HepG2 (cell line): Measurements from ENCODE around the gene AMDHD1. TPM values are rescaled to one million over a fixed set of nuclear protein-coding genes. Genes with fewer than 3 reads are reported as not detected.

ENCODE experiments used
- ATF4 ChIP-seq, 2 experiments: fragments of 450-650 bp in 1 of 2; sonication (generic) in 1 of 2; formaldehyde crosslinking; IDR thresholded peaks; 2 replicates each; pipeline versions ENCODE4 v1.5.0 to v1.8.0; 2020 to 2022; ENCODE audit warnings: mild to moderate bottlenecking in 1 of 2, missing genetic modification reagents in 1 of 2
- FUBP1 ChIP-seq: sonication (generic); formaldehyde crosslinking; IDR thresholded peaks from 2 replicates; pipeline ENCODE4 v1.5.1; 2020; ENCODE audit warnings: missing genetic modification reagents, mild to moderate bottlenecking, borderline replicate concordance
- GABPA ChIP-seq, 2 experiments: IDR thresholded peaks; 2 replicates each; pipeline ENCODE4 v1.6.1; 2011 to 2016; ENCODE audit warnings: low read depth in 2 of 2, low read length in 1 of 2, missing biosample characterization in 1 of 2, missing genetic modification characterization in 1 of 2
- MAZ ChIP-seq, 2 experiments: sonication (generic) in 1 of 2; formaldehyde crosslinking in 1 of 2; IDR thresholded peaks; 2 replicates each; pipeline versions ENCODE4 v1.5.0 to v1.6.1; 2012 to 2020; ENCODE audit warnings: low read depth in 2 of 2, mild to moderate bottlenecking in 2 of 2, borderline replicate concordance in 1 of 2, improper control_type of control experiment in 1 of 2, low read length in 1 of 2, missing genetic modification reagents in 1 of 2, moderate library complexity in 1 of 2
- MED1 ChIP-seq: sonication (generic); formaldehyde crosslinking; IDR thresholded peaks from 2 replicates; pipeline ENCODE4 v1.4.0; 2020; ENCODE audit warnings: missing genetic modification reagents
- MYC ChIP-seq: sonication (generic); formaldehyde crosslinking; IDR thresholded peaks from 2 replicates; pipeline ENCODE4 v1.9.0; 2021; ENCODE audit warnings: missing genetic modification reagents, borderline replicate concordance
- PHF20 ChIP-seq: sonication (generic); formaldehyde crosslinking; IDR thresholded peaks from 2 replicates; pipeline ENCODE4 v1.5.0; 2020; ENCODE audit warnings: mild to moderate bottlenecking, missing genetic modification reagents
- SKIL ChIP-seq: sonication (generic); formaldehyde crosslinking; IDR thresholded peaks from 2 replicates; pipeline ENCODE4 v1.8.0; 2022; ENCODE audit warnings: missing genetic modification reagents, mild to moderate bottlenecking, moderate library complexity, borderline replicate concordance
- ZBTB7B ChIP-seq: sonication (generic); formaldehyde crosslinking; IDR thresholded peaks from 2 replicates; pipeline ENCODE4 v1.4.0; 2020; ENCODE audit warnings: missing genetic modification reagents
- ZNF570 ChIP-seq: sonication (generic); formaldehyde crosslinking; IDR thresholded peaks from 2 replicates; pipeline ENCODE4 v1.4.0; 2020; ENCODE audit warnings: mild to moderate bottlenecking, missing genetic modification reagents, borderline replicate concordance
- ZNF792 ChIP-seq: IDR thresholded peaks from 2 replicates; pipeline ENCODE4 v1.6.1; 2016
- polyA plus RNA-seq, 8 experiments: library from polyadenylated mRNA; depleted of rRNA in 3 of 8; stranded (reverse) in 7 of 8; unstranded in 1 of 8; fragments of >200 nt; fragmentation: Illumina TruSeq in 4 of 8; extraction: Trizol in 4 of 8; gene quantifications; 2 replicates each; pipeline versions ENCODE4 v1.2.1 to v1.2.3, GENCODE V29; 2011 to 2016; ENCODE audit warnings: low read depth in 4 of 8, missing spikeins in 1 of 8, mixed read lengths in 1 of 8; ENCODE audit not compliant: insufficient read depth in 1 of 8
- total RNA-seq, 5 experiments: library from RNA; depleted of rRNA; stranded (reverse); fragments of >200 nt; fragmentation: Illumina TruSeq; extraction: Trizol; gene quantifications; 2 replicates each; pipeline ENCODE4 v1.2.3, GENCODE V29; 2016; ENCODE audit warnings: low read depth in 1 of 5
- TF ChIP-seq, protein P1 (sequence below): sonication (generic); formaldehyde crosslinking; IDR thresholded peaks from 2 replicates; pipeline ENCODE4 v1.4.0; 2020; ENCODE audit warnings: mild to moderate bottlenecking, missing genetic modification reagents
- TF ChIP-seq, protein P2 (sequence below): sonication (generic); formaldehyde crosslinking; IDR thresholded peaks from 2 replicates; pipeline ENCODE4 v1.9.0; 2021; ENCODE audit warnings: missing genetic modification reagents, mild to moderate bottlenecking, borderline replicate concordance

Gene AMDHD1
- total and polyA plus RNA-seq, 2 of the 13 experiments (the other 11 are each of a cell fraction or from before 2014, with no cell fraction given) = 6.5 to 29.6 TPM

DNA sequence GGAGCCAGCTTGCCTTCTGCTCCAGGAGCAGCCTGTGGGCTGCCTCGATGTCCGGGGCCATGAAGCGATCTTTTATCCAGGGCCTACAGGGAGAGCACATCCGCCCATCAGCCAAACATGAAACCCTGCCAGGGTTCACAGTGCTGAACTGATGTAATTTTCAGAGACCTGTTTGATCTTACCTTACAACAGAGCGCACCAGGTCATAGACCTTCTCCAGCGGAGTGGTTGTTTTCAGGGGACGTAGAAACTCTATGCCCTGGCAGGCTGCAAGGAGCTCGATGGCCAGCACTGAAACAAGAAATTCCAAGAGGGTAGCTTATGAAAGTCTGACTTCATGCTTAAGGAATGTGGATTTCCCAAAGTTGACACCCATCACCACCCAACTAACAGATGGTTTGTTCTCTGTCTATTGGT, 33.3 kb downstream of the AMDHD1 start (continued):
- TF ChIP-seq SKIL = peak; percentile 48
- TF ChIP-seq ZBTB7B = 0 out of 2 replicates have a peak, but pooled peaks have one; percentile 68
- TF ChIP-seq, protein P1, sequence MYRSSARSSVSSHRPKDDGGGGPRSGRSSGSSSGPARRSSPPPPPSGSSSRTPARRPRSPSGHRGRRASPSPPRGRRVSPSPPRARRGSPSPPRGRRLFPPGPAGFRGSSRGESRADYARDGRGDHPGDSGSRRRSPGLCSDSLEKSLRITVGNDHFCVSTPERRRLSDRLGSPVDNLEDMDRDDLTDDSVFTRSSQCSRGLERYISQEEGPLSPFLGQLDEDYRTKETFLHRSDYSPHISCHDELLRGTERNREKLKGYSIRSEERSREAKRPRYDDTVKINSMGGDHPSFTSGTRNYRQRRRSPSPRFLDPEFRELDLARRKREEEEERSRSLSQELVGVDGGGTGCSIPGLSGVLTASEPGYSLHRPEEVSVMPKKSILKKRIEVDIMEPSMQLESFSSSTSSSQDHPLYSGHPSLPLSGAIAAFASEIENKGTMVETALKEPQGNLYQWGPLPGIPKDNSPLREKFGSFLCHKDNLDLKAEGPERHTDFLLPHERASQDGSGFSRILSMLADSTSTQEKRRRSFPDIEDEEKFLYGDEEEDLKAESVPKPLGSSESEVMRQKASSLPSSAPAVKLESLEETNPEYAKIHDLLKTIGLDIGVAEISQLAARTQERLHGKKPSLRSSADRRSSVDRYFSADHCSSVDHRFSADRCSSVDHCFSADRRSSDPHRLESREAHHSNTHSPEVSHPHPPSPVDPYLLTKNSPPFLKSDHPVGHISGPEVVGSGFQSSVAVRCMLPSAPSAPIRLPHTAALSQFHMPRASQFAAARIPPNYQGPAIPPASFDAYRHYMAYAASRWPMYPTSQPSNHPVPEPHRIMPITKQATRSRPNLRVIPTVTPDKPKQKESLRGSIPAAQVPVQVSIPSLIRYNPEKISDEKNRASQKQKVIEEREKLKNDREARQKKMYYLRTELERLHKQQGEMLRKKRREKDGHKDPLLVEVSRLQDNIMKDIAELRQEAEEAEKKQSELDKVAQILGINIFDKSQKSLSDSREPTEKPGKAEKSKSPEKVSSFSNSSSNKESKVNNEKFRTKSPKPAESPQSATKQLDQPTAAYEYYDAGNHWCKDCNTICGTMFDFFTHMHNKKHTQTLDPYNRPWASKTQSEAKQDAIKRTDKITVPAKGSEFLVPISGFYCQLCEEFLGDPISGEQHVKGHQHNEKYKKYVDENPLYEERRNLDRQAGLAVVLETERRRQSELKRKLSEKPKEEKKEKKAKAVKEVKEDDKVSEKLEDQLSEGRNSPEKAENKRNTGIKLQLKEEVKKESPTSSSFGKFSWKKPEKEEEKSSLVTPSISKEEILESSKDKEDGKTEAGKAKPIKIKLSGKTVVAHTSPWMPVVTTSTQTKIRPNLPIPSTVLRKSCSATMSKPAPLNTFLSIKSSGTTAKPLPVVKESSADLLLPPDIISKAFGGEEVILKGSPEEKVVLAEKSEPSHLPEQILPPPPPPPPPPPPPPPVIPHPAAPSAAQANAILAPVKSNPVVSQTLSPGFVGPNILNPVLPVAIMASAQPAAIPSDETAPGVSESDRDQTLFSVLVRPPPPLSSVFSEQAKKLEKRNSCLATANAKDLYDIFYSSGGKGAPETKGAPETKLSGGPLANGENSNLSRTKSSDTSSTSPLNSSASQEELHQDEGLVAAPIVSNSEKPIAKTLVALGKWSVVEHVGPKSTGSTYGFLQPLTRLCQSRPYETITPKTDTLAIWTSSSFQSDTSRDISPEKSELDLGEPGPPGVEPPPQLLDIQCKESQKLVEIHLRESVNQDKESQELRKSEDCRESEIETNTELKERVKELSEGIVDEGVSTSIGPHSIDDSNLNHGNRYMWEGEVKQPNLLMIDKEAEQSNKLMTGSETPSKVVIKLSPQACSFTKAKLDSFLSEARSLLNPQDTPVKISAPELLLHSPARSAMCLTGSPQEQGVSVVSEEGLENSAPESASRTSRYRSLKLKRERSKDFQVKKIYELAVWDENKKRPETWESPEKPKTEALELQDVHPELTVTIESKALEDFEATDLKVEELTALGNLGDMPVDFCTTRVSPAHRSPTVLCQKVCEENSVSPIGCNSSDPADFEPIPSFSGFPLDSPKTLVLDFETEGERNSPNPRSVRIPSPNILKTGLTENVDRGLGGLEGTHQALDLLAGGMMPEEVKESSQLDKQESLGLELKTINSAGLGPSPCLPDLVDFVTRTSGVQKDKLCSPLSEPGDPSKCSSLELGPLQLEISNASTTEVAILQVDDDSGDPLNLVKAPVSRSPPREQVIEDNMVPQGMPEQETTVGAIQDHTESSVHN (CRISPR knock-in tag) = no peak
- TF ChIP-seq MED1 (CRISPR knock-in tag) = peak; percentile 96
- no peak for TF ChIP-seq FUBP1 (CRISPR knock-in tag)
- no peak for TF ChIP-seq GABPA (IDR thresholded peaks at IDR 0.05; ENCODE audit: low read depth, low read length)
- TF ChIP-seq GABPA (CRISPR knock-in tag; IDR thresholded peaks at IDR 0.05; ENCODE audit: low read depth) = peak; percentile 48
- TF ChIP-seq, protein P2, sequence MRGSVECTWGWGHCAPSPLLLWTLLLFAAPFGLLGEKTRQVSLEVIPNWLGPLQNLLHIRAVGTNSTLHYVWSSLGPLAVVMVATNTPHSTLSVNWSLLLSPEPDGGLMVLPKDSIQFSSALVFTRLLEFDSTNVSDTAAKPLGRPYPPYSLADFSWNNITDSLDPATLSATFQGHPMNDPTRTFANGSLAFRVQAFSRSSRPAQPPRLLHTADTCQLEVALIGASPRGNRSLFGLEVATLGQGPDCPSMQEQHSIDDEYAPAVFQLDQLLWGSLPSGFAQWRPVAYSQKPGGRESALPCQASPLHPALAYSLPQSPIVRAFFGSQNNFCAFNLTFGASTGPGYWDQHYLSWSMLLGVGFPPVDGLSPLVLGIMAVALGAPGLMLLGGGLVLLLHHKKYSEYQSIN (CRISPR knock-in tag) = no peak
- no peak for TF ChIP-seq ZNF570 (CRISPR knock-in tag)
- no peak for TF ChIP-seq PHF20
- TF ChIP-seq MYC (CRISPR knock-in tag) = no peak
- TF ChIP-seq ATF4 (CRISPR knock-in tag; IDR thresholded peaks at IDR 0.05) = peak in 1 of 2 experiments; percentile 94; a peak in 2 of 4 replicates
- TF ChIP-seq ZNF792 (CRISPR knock-in tag) = 0 out of 2 replicates have a peak, but pooled peaks have one; percentile 55
- TF ChIP-seq MAZ (IDR thresholded peaks at IDR 0.05; ENCODE audit: borderline replicate concordance, low read depth, low read length) = no peak
- no peak; the same call in 1 of the 2 replicates for TF ChIP-seq MAZ (CRISPR knock-in tag; IDR thresholded peaks at IDR 0.05; ENCODE audit: low read depth)
